ENCODE results near the gene RTL10. TPM values are rescaled to one million over a fixed set of nuclear protein-coding genes. Genes with fewer than 3 reads are reported as not detected.

Gene RTL10
- total and polyA plus RNA-seq, 2 donors, result 19.2 to 20.8 TPM

DNA sequence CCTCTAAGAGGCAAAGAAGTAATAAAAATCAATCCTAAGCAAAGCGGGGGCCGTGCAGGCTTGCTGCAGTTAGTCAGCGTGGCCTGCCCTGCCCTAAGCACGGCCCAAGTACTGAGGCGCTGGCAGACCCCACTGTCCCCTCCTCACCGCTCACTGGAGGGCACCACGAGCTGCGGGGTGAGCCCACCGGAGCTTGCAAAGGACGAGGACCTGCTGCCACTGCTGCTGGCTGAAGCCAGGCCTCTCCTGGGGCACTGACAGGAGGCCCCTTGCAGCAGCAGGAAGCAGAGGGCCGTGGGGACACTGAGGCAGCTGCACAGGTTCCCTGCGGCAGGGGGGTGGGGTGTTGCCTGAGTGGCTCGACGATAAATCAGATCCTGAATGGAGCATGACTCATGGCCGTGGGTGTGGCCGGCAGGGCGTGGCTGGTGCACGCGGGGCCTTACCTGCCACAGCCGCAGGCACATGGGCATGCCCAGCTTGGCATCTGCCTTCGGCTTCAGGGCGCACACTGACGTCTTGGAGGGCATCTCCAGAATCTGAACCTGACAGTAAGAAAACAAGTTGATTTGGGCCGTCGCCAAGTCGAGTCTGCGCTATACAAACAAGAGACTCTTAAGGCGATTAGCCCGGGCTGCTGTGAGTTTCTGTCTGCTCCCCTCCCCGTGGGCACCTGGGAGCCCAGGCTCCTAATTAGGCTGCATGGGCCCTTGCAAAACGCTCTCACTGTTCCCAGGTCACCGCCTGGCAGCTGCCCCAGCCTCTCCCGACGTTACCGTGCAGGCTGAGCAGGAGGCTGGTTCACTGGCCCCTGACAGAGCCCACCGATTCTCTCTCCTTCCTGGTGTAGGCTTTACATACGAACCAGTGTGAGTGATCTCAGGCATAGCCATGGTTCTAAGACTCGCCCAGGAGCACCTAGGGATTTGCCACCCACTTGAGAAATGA lies 48.2 kb downstream of the RTL10 start:
- H3K27ac ChIP-seq (ENCODE audit: low read depth in 1 of 2, low read length in 1 of 2), result no peak overlapping the region
- 92% methylated on average over 38 of the region's 38 CpGs for WGBS
- H3K4me3 ChIP-seq (ENCODE audit: low read length in 2 of 2), result no peak overlapping the region
- no peaks in the 10 kb centered on the region for H3K27me3 ChIP-seq (ENCODE audit: control insufficient read depth in 2 of 2, insufficient read depth in 1 of 2, low read length in 1 of 2)
- H3K4me1 ChIP-seq (ENCODE audit: control insufficient read depth in 2 of 2, insufficient read depth in 2 of 2, low read length in 2 of 2), result peaks cover 4 to 37% of the 10 kb centered on the region in 2 donors
- no peak for DNase-seq (ENCODE audit: low read depth in 6 of 9, low spot score in 9 of 9)
- peaks cover 18 to 29% of the 10 kb centered on the region in 2 donors for H3K36me3 ChIP-seq (ENCODE audit: control insufficient read depth in 2 of 2, insufficient read depth in 2 of 2, low read length in 1 of 2)
- peaks cover under 1 to 1% of the 10 kb centered on the region in 2 donors for H3K9me3 ChIP-seq (ENCODE audit: control insufficient read depth in 2 of 2, insufficient read depth in 1 of 2, low read length in 1 of 2)

GRCh38 chr22:19805821-19806212 lies 48.9 kb downstream of the RTL10 start:
- Histone ChIP-seq H3K9me3 (ENCODE audit: control insufficient read depth in 2 of 2, insufficient read depth in 1 of 2, low read length in 1 of 2) (peaks cover 3 to 7% of the 10 kb centered on the region in 2 donors), H3K4me1 (ENCODE audit: control insufficient read depth in 2 of 2, insufficient read depth in 2 of 2, low read length in 2 of 2) (peaks cover 4 to 32% of the 10 kb centered on the region in 2 donors), H3K4me3 (ENCODE audit: low read length in 2 of 2) (no peak overlapping the region), H3K27ac (ENCODE audit: low read depth in 1 of 2, low read length in 1 of 2) (no peak overlapping the region), H3K27me3 (ENCODE audit: control insufficient read depth in 2 of 2, insufficient read depth in 1 of 2, low read length in 1 of 2) (no peaks in the 10 kb centered on the region), H3K36me3 (ENCODE audit: control insufficient read depth in 2 of 2, insufficient read depth in 2 of 2, low read length in 1 of 2) (peaks cover 17 to 34% of the 10 kb centered on the region in 2 donors)
- no peak for DNase-seq (ENCODE audit: low read depth in 6 of 9, low spot score in 9 of 9)
- 98% methylated on average over 8 of the region's 8 CpGs for WGBS

Other genes with a start within 250 kb of the RTL10 start
- gene SEPTIN5, start 140.4 kb downstream of the RTL10 start, total RNA-seq, result 10.1 TPM
- 22.2 TPM for gene SEPTIN5, start 140.4 kb downstream of the RTL10 start, polyA plus RNA-seq
- 2.1 TPM for gene GP1BB, start 131.3 kb downstream of the RTL10 start, total RNA-seq
- 9.6 TPM for gene GP1BB, start 131.3 kb downstream of the RTL10 start, polyA plus RNA-seq
- gene TBX1, start 94.1 kb downstream of the RTL10 start, total RNA-seq, result 0.05 TPM
- gene TBX1, start 94.1 kb downstream of the RTL10 start, polyA plus RNA-seq, result 0.96 TPM
- 15.4 TPM for gene GNB1L, start within 50 bp of the RTL10 start, total RNA-seq
- gene GNB1L, start within 50 bp of the RTL10 start, polyA plus RNA-seq, result 11.2 TPM
- 53.6 TPM for gene COMT, start 86.9 kb upstream of the RTL10 start, total RNA-seq
- gene COMT, start 86.9 kb upstream of the RTL10 start, polyA plus RNA-seq, result 74.5 TPM
- 10.1 TPM for gene TXNRD2, start 86.9 kb upstream of the RTL10 start, total RNA-seq
- gene TXNRD2, start 86.9 kb upstream of the RTL10 start, polyA plus RNA-seq, result 24.2 TPM
- gene ARVCF, start 161.9 kb upstream of the RTL10 start, total RNA-seq, result 2.1 TPM
- gene ARVCF, start 161.9 kb upstream of the RTL10 start, polyA plus RNA-seq, result 8.2 TPM
- 15.9 TPM for gene TANGO2, start 166.2 kb upstream of the RTL10 start, total RNA-seq
- 19.7 TPM for gene TANGO2, start 166.2 kb upstream of the RTL10 start, polyA plus RNA-seq
- 20.3 TPM for gene DGCR8, start 225.4 kb upstream of the RTL10 start, total RNA-seq
- gene DGCR8, start 225.4 kb upstream of the RTL10 start, polyA plus RNA-seq, result 22.5 TPM

Measured in thymus (tissue), 11 donors.